NCI-H1694 treated with DMSO at 0.1 percent for 48 hours (cell line): Measurements from ENCODE around the gene CYBB.

Experiments
- DNase-seq: peaks from one replicate; lab custom pipeline; 2025; lab: John Stamatoyannopoulos, UW

CYBB gene

GRCh38 chrX:37844622-37845021, 64.8 kb downstream of the CYBB start:
- DNase-seq = no peak

GRCh38 chrX:37846141-37846540, 66.3 kb downstream of the CYBB start:
- no peak for DNase-seq

GRCh38 chrX:37846558-37846933, 66.7 kb downstream of the CYBB start:
- no peak for DNase-seq

GRCh38 chrX:37846934-37847732, 67.3 kb downstream of the CYBB start, which contains the start of gene DYNLT3:
Gene DYNLT3 (minus strand): TSS chrX:37847571. CDS start chrX:37847510, 61 bp downstream.
- peak; percentile 77 for DNase-seq

GRCh38 chrX:37847733-37848197, 67.9 kb downstream of the CYBB start:
- no peak for DNase-seq

GRCh38 chrX:37854148-37854547, 74.3 kb downstream of the CYBB start:
- DNase-seq = no peak

GRCh38 chrX:37854748-37855147, 74.9 kb downstream of the CYBB start:
- DNase-seq = no peak

- DNase-seq = no peak
Observed at GRCh38 chrX:37860721-37861120, 80.9 kb downstream of the CYBB start.

- DNase-seq = no peak
Observed at GRCh38 chrX:37862851-37863250, 83.0 kb downstream of the CYBB start.
